SW 1271 (cell line): ENCODE data around the gene OR4D10.
"Not testable (repeated sequence)": the region's sequence is repeated elsewhere in the genome, so short reads cannot be mapped to it uniquely, and the experiment has no call there.

ENCODE experiments used
- DNase-seq, 2 experiments: peaks; one replicate each; lab custom pipeline; 2025; lab: John Stamatoyannopoulos, UW

OR4D10 gene

DNA sequence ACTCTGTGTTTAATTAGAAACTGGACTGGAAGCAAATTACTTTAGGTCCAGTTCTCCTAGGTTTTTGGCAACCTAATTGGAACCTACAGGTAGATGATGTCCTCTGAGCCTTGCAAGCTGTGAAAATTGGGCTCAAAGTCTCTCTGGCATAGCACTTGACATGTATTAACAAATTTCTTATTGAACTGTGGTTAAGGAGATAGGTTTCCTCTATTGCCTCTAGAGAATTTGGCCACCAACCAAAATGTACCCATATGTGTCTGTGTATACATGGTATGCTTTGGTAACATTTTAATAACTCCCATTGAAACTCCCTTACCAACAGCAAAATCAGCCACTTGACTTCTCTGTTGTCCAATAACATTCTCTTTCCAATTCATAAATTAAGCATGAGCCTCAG, at the start of gene OR4D10:
TSS of gene OR4D10 (plus strand) at position 301 of the 400 bp plus-strand sequence. CDS start 4,115 bp downstream, outside the sequence.
- DNase-seq: no peak

DNA sequence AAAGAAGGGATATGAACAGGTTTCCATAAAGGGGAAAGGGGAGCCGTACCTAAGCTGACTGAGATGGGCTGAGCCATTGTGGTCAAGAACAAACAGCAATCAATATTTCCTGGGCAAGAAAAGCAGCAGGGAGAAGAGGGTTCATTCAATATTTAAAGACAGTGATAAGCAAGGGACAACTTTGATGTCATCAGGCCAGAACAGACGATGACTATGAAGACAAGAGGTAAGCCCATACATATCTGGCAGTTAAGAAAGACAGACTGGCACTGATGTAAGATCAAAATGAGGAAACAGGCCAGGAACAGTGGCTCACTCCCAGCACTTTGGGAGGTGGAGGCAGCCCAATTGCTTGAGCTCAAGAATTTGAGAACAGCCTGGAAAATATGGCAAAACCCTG, 49.3 kb upstream of the OR4D10 start:
- DNase-seq: no peak

DNA sequence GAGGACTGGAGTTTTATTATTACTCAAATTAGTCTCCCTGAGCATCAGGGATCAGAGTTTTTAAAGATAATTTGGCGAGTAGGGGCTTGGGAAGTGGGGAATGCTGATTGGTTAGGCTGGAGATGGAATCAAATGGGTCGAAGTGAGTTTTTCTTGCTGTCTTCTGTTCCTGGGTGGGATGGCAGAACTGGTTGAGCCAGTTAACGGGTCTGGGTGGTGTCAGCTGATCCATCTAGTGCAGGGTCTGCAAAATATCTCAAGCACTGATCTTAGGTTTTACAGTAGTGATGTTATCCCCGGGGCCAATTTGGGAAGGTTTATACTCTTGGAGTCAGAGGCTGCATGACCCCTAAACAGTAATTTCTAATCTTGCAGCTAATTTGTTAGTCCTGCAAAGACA, 48.0 kb upstream of the OR4D10 start:
- no peak for DNase-seq

DNA sequence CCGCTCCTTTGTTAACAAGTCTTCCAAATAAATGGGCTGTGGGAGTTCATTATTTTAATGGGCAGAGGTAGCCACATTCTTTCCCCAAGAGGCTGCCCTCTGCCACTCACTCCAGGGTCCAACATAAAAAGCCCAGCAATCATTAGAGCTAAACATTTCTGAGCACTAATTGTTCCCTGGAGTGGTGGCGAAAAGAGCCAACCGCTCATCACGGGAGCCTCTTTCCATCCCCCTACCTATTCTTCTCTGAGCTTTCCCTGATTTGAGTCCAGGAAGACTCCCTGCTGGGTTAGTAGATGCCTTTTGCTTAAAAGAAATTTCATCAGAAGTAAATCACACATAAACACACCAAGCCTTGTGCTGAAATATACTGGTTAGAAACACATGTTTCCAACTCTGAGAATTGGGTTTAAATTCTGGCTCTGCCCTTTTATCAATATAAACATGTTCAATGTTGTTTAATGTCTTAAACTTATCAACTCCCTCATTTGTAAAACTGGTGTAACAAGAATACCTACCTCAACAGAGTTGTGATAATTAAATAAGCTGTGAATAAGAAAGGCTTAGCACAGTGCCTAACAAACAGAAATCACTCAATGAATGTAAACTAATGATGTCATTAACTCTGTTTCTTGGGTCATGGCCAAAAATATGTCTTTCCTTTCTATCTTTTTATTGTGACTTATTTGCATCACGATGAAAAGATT, 46.6 kb upstream of the OR4D10 start, which contains the start of gene OR5A2:
TSS of gene OR5A2 (minus strand) at position 53 of the 707 bp plus-strand sequence. CDS start 3,460 bp downstream, outside the sequence.
- DNase-seq: no peak

DNA sequence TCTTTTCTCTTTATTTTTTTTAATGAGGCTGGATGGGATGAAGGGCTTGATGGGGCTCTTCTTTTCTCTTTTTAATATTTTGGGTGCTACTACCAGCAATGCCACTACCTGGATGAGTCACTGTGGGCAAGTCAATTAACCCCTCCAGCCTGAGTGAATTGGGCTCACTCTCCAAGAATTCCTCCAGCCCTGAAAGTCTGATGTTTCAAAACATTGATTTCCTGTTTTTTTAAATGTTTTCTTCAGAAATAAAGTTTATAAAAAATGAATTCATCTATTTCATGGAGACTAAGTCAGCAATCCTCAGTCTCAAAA, 46.1 kb upstream of the OR4D10 start:
- DNase-seq: no peak

DNA sequence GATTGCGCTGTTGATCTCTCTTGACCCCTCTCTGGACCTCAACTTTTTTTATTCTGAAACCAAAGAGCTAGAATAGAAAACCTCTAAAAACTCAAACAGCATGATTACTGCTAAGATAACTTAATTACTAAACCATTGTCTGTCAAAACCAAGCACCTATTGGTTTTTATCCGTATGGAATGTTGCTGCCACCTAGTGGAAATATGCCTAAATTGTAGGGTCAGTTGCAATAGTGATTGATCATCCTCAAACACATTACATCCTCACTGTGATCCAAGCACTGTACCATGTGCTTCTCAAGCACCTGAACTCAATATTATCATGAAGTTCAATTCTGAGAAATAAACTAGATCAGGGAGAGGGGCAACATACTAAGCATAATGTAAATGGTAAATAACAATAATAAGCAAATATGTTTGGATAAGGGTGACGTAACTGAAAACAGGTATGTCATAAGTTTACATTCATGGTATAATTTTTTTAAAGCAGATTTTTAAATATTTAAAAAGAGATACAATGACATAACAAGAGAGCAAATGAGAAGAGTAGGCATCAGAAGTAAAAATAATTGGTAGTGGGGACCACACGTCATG, 43.1 kb upstream of the OR4D10 start:
- peak in 1 of 2 experiments; percentile 41 for DNase-seq

DNA sequence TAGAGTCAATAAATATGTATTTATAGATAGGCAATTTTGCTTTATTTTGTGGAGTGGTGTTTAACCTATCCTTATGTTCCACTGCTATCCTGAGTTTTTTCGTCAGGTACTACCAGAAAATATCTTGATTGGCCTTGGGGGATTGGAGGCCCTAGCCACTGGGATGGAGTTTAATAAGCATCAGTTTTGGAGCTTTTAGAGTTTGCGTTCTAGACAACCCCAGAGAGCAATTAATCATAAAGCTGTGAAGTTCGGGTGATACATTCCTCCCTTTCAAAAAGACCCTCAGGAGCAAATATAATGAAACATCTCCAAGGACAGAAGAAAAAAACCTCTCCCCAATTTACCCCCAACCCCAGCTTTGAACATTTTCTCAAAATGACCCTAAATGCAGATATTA, 36.9 kb upstream of the OR4D10 start, which contains the start of gene OR5A1:
TSS of gene OR5A1 (plus strand) at position 301 of the 400 bp plus-strand sequence. CDS start 6,700 bp downstream, outside the sequence.
- no peak for DNase-seq

DNA sequence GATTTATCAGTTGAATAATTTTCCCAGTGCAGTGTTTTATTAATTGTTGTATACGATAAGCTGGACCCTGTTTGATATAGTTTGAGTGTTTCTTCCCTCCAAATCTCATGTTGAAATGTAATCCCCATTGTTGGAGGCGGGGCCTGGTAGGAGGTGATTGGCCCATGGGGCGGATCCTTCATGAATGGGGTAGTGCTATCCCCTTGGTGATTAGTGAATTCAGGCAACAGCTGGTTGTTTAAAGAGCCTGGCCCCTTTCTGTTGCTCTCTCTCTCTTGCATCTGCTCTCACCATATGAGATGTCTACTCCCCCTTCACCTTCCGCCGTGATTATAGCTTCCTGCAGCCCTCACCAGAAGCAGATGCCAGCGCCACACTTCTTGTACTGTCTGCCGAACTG, 35.3 kb upstream of the OR4D10 start:
- no peak for DNase-seq

DNA sequence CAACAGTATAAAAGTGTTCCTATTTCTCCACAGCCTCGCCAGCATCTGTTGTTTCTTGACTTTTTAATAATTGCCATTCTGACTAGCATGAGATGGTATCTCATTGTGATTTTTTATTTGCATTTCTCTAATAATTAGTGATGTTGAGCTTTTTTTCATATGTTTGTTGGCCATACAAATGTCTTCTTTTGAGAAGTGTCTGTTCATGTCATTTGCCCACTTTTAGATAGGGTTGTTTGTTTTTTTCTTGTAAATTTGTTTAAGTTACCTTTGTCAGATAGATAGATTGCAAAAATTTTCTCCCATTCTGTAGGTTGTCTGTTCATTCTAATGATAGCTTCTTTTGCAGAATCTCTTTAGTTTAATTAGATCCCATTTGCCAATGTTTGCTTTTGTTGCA, 27.5 kb upstream of the OR4D10 start:
- not testable (repeated sequence) for DNase-seq

DNA sequence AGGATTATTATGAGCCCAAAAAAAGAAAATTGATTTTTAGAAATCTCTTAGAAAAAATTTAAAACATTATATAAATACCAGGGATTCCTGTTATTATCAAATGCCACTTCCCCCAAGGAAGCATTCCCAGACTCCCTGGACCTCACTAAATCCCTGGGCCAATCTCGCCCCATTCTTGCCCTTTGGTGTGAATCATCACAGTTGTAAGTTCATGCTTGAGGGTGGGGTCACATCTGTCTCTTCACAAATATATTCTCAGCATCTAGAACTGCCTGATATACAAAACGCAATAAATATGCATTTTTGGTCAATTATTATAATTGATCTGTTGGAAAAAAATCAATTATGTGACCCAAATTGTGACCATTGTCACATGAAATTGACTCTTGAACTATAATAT, 24.6 kb upstream of the OR4D10 start:
- DNase-seq: no peak

DNA sequence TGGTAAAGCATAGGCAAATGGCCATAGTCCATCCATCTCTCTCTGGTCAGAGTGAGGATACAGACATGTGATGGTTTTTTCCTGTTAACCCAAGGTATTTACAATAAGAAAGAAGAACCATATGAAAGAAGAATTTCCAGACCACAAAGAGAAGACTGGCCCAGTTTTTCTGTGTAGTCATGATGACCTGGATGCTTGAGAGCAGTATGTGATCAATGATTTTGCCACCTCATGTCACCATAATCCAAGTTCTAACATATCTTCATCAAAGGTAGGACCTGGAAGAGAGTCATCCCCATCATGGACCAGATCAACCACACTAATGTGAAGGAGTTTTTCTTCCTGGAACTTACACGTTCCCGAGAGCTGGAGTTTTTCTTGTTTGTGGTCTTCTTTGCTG, 16.5 kb upstream of the OR4D10 start, which contains the start of gene OR4D6:
TSS of gene OR4D6 (plus strand) at position 301 of the 400 bp plus-strand sequence. CDS start at position 301, 0 bp downstream.
- DNase-seq: no peak

DNA sequence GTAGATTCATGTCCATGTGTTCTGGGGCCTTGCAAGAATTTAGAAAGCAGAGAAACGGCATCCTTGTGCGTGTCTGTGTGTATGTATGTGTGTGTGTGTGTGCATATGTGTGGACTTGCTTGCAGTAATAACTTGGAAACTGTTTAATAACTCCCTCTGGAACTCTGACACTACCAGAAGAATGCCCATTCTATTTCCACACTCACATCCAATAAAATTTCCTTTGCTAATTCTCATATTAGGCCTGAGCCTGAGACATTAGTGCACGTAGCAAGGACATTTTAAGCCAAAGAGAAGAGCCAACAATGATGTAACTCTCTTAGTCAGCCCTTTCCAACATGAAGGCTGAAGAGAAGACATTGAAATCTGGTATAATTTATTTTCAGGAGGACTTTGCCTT, 13.2 kb upstream of the OR4D10 start:
- DNase-seq: no peak

DNA sequence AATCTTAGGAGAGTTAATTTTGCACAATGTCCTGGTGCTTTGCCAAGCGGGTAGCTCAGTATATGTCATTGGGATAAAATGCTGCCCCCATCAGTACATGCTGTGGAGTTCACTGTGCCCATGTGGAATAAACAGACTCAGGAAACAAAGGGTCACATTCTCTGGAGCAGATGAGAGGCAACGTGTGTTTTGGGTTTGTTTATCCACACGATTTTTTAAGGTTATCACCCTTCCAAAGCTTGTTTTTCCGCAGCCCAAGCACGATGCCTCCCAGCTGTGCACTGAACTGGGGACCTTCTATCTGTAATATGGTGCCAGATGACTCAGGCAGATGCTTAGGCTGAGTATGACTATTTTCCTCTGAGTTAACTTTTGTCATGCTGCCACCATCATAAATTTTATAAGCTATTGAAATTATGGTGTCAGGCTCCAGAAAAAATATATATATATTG, 9.9 kb upstream of the OR4D10 start:
- no peak for DNase-seq

DNA sequence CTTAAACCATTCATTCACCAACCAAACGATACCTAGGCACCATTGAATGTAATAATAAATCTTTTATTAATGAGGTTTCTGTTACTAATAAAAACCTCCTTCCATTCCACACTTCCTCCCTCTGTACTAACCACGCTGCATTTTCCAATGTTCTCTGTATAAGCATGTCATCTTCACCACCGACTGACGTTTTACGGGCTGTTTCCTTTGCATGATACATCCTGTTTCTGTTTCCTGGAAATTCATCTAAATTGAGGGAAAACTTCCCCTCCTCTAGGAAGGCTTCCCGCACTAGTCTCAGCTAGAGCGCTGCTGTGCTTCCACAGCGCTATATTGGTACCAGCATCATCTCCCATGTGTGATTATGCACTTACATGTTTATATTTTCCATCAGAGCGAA, 2.1 kb downstream of the OR4D10 start:
- no peak for DNase-seq

DNA sequence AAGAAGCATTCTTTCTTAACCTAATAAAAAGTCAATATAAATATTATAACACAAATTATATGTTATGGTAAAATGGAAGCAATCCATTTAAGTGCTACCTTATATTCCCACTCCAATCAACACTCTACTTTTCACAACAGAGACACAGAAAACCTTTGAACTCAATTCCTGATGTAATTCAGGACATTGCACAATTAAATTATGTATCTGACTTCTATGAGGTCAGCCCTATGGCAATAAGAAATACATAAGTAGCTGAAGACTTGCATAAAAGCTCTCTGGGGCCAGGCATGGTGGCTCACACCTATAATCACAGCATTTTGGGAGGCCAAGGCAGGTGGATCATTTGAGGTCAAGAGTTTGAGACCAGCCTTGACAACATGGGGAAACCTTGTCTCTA, 6.8 kb downstream of the OR4D10 start:
- DNase-seq: no peak

DNA sequence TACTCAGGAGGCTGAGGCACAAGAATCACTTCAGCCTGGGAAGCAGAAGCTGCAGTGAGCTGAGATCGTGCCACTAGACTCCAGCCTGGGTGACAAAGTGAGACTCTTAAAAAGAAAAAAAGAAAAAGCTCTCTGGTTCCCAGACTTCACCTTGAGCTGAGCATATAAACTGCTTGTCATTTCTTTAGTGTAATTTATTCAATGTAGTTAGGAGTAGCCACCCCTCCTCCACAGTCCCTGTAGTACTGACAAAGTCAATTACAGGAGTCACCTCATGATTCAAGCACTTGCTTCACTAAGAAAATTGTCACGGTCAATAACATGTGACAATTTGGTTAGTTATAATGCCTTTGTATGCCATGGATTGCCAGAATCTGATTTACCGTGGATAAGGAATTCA, 7.2 kb downstream of the OR4D10 start:
- no peak for DNase-seq

DNA sequence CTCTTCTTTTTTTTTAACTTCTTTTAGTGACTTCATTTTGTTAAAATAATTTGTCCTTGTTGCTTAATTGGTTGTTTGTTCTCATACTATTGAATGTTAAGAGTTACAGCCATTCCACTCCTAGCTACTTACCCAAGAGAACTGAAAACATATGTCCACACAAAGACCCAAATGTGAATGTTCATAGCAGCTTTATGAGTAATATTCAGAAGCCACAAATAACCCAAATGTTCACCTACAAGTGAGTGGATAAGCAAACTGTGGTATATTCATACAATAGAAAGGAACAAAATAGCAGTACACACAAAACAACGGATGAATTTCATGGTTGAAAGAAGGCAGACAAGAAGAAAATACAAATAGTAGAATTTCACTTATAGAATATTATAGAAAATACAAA, 28.8 kb downstream of the OR4D10 start:
- no peak for DNase-seq

DNA sequence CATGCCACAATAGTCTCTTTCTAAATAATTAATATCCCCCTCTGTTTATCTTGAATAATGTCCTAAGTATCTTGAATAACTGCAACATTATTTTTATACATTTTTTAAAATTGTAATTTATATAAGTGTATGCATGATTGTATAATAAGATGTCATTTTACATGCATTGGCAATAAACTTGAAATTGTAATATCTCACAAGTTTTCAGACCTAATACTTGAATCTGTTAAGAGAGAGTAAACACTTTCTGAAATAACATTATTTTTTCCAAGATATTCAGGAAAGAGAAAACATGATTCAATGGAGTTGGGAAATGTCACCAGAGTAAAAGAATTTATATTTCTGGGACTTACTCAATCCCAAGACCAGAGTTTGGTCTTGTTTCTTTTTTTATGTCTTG, 30.2 kb downstream of the OR4D10 start, which contains the start of gene OR4D11:
TSS of gene OR4D11 (plus strand) at position 301 of the 400 bp plus-strand sequence. CDS start at position 301, 0 bp downstream.
- no peak for DNase-seq

DNA sequence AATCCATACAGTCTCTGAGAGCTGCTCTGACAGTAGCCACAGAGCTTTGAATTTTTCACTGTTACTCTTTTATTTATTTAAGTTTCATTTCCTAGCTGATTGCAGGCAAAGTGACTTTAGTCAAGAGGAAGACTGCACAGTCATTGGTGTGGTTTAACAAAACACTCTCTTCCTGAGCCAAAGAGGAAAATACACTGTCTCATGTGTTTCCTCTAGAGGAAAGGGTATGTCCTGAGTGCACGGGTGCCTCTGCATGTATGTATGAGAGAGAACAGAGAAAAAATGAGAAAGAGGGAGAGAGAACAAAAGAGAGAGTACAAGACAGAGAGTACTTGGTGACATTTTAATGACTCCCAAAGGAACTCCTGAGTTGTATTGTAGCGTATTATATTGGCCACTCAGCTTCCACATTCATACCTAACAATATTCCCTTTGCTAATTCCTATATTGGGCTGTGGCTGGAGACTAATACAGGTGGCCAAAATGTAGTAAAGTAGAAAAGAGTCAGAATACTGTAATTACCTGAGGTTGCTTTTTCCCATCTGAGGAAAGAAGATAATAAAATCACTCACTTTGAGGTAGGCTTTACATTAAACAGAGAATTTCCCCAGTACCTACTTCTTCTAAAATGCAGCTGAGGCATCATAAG, 38.0 kb downstream of the OR4D10 start, which contains the start of gene OR4D9:
TSS of gene OR4D9 (plus strand) at position 599 of the 649 bp plus-strand sequence. CDS start 3,374 bp downstream, outside the sequence.
- no peak for DNase-seq

DNA sequence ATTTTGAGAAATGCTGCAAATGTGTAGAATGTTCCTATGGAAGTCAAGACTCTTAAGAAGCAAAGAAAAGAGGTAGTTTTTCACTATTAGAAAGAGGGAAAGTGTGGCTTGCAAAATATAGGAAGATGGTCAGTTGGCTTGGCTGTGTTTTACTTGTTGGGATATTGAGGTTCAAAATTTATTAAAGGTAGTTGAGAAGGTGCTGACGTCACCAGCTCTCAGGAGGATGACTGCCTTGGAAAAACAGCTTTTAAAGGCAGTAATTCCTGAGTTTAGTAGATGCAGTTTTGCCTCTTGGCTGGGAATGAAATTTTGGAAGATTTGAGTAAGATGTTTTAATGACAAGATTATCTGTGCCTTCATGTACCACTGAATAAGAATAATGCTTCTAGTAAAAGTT, 38.6 kb downstream of the OR4D10 start:
- DNase-seq: no peak

DNA sequence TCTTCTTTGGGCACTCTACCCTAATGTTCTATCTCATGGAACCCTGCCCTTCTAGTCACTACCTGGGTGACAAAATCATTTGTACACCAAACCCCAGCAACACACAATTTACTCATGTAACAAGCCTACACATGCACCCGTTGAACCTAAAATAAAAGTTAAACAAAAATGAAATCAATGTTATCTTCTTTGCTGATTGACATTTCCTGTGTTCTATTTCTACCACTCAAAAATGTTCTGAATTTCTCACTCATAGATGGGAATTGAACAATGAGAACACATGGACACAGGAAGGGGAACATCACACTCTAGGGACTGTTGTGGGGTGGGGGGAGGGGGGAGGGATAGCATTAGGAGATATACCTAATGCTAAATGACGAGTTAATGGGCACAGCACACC, 47.0 kb downstream of the OR4D10 start:
- not testable (repeated sequence) for DNase-seq

DNA sequence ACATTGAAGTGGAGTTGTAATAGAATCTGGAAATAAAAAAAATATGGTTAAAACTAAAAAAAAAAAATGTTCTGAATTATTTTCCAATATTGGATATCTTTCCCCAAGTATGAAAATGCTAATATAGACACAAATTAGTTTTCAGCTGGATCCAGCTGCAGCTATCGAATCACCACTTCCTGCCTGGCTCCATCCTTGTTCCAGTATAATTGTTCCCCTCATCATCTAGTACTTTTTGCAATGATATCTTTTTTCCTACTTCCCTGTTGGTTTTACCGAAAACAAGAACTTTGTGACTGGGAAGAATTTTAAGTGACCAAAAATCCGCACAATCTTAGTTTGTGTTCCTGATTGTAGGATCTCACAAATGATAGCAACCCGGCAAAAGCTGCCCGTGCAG, 47.6 kb downstream of the OR4D10 start:
- DNase-seq: no peak

DNA sequence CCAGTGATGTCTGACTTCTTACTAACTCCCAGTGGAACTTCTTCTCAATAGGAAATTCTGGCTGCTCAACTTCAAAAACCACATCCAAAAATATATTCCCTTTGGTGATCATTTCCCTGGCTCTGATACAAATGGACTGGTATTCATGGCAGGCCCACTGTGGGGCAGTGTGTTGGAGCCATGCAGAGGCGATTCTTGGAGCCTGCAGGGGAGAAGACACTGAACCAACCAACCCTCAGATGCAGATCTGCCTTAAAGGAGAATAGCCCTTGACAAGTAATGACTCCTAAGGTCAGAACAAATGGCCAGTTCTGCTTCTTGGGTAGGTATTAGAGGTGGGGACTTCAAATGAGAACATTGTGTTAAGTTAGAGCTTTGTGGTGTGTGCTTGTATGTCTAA, 50.4 kb downstream of the OR4D10 start:
- no peak for DNase-seq
